Measurements from ENCODE around the gene PEX5L. TPM values are rescaled to one million over a fixed set of nuclear protein-coding genes. Genes with fewer than 3 reads are reported as not detected.

The PEX5L gene
- total and polyA plus RNA-seq, 10 of the 15 experiments (the other 5 are each of a cell fraction or from before 2014, with no cell fraction given) = 0.11 to 17.0 (median 0.50) TPM

DNA sequence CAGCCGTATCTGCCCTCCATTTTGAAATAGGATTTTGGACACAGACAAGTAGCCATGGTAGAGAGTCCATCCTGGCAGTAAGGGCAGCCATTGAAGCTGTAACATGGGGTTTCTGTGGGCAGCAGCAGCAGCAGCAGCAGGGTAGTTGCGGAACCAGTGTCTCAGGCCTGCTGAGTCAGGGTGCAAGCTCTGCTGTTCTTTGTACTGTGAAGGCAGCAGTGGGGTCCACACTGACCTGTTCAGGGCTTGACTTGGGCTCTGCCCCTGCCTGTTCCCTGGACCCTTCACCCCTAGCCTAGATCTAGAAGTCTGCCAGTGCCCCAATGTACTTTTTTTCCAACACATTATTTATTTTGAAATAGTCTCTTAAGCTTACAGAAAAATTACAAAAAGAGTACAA is 9.7 kb downstream of the PEX5L start:
- 4% methylated on average over 1 of the region's 2 CpGs for WGBS (ENCODE audit: insufficient coverage, insufficient replicate concordance, low lambda C conversion rate, missing lambda C conversion rate)
- no peak for FAIRE-seq
- TF ChIP-seq, protein P1, sequence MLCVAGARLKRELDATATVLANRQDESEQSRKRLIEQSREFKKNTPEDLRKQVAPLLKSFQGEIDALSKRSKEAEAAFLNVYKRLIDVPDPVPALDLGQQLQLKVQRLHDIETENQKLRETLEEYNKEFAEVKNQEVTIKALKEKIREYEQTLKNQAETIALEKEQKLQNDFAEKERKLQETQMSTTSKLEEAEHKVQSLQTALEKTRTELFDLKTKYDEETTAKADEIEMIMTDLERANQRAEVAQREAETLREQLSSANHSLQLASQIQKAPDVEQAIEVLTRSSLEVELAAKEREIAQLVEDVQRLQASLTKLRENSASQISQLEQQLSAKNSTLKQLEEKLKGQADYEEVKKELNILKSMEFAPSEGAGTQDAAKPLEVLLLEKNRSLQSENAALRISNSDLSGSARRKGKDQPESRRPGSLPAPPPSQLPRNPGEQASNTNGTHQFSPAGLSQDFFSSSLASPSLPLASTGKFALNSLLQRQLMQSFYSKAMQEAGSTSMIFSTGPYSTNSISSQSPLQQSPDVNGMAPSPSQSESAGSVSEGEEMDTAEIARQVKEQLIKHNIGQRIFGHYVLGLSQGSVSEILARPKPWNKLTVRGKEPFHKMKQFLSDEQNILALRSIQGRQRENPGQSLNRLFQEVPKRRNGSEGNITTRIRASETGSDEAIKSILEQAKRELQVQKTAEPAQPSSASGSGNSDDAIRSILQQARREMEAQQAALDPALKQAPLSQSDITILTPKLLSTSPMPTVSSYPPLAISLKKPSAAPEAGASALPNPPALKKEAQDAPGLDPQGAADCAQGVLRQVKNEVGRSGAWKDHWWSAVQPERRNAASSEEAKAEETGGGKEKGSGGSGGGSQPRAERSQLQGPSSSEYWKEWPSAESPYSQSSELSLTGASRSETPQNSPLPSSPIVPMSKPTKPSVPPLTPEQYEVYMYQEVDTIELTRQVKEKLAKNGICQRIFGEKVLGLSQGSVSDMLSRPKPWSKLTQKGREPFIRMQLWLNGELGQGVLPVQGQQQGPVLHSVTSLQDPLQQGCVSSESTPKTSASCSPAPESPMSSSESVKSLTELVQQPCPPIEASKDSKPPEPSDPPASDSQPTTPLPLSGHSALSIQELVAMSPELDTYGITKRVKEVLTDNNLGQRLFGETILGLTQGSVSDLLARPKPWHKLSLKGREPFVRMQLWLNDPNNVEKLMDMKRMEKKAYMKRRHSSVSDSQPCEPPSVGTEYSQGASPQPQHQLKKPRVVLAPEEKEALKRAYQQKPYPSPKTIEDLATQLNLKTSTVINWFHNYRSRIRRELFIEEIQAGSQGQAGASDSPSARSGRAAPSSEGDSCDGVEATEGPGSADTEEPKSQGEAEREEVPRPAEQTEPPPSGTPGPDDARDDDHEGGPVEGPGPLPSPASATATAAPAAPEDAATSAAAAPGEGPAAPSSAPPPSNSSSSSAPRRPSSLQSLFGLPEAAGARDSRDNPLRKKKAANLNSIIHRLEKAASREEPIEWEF (IDR thresholded peaks at IDR 0.05; ENCODE audit: insufficient replicate concordance, low read depth, low read length) = no peak
- no peak for TF ChIP-seq EGR1 (IDR thresholded peaks at IDR 0.05; ENCODE audit: borderline replicate concordance in 1 of 2, low read depth in 2 of 2, low read length in 2 of 2)
- TF ChIP-seq HDAC6 (IDR thresholded peaks at IDR 0.05; ENCODE audit: unreplicated experiment) = no peak
- TF ChIP-seq DPF2 (IDR thresholded peaks at IDR 0.05) = no peak
- no peak for TF ChIP-seq RFX5 (IDR thresholded peaks at IDR 0.05; ENCODE audit: low read depth, low read length)
- TF ChIP-seq CHD2 (IDR thresholded peaks at IDR 0.05; ENCODE audit: borderline replicate concordance, low read depth, low read length) = no peak
- no peak for TF ChIP-seq SMAD1 (IDR thresholded peaks at IDR 0.05; ENCODE audit: low read depth, partially characterized antibody)
- TF ChIP-seq EP300 (IDR thresholded peaks at IDR 0.05; ENCODE audit: borderline replicate concordance in 1 of 2, control insufficient read depth in 1 of 2, low read depth in 2 of 2, low read length in 2 of 2) = no peak
- no peak for TF ChIP-seq KAT2A (conservative IDR thresholded peaks at IDR 0.05; ENCODE audit: control insufficient read depth, low read depth, low read length)
- TF ChIP-seq CEBPB (IDR thresholded peaks at IDR 0.05; ENCODE audit: borderline replicate concordance in 1 of 2, low read depth in 2 of 2, low read length in 2 of 2) = no peak
- TF ChIP-seq NR2C2 (IDR thresholded peaks at IDR 0.05; ENCODE audit: borderline replicate concordance, control insufficient read depth, insufficient read length, low read depth) = no peak
- TF ChIP-seq GATAD2B (conservative IDR thresholded peaks at IDR 0.05; ENCODE audit: low read depth) = no peak

More for the DNA sequence above, 9.7 kb downstream of the PEX5L start:
- ATAC-seq = no peak
- H3K9me3 ChIP-seq (replicated peaks; ENCODE audit: control insufficient read depth, insufficient read depth, low read length) = no peaks in the 10 kb centered on the region
- RAD21 ChIA-PET (ENCODE audit: unreplicated experiment) = interaction anchor here (1.4 kb wide), 1 partner anchor 53 kb away, joined by 3 read pairs; no protein-coding TSS in a partner anchor
- no peak for DNase-seq (ENCODE audit: low read depth, low spot score)
- CTCF ChIA-PET = no interaction called here
- no peaks in the 10 kb centered on the region for H3K27me3 ChIP-seq (replicated peaks in 1 of 2; ENCODE audit: control insufficient read depth in 2 of 2, insufficient read depth in 2 of 2, low read length in 1 of 2)
- BruUV-seq (replicated peaks) = no TSS peak
- H2AFZ ChIP-seq (ENCODE audit: control insufficient read depth, low read depth, low read length) = no peak overlapping the region
- no peak overlapping the region for H3K9ac ChIP-seq (ENCODE audit: control insufficient read depth, insufficient read depth, low read length)
- H3K4me3 ChIP-seq = no peak overlapping the region
- no peak overlapping the region for H3K27ac ChIP-seq (ENCODE audit: control insufficient read depth, insufficient read depth)
- intact Hi-C loops (cut with micrococcal nuclease; ENCODE audit: unreplicated experiment) (no loop called here), in situ Hi-C loops (cut with MboI) (no loop called here)
- no peaks in the 10 kb centered on the region for H3K79me2 ChIP-seq (ENCODE audit: control insufficient read depth, insufficient read depth, low read length)
- H3K4me1 ChIP-seq (ENCODE audit: control insufficient read depth, insufficient read depth, low read length) = no peaks in the 10 kb centered on the region
- H3K4me2 ChIP-seq (ENCODE audit: control insufficient read depth, insufficient read depth) = no peak overlapping the region
- H3K36me3 ChIP-seq (ENCODE audit: control insufficient read depth in 2 of 2, insufficient read depth in 2 of 2, low read length in 1 of 2) = no peaks in the 10 kb centered on the region
- no peaks in the 10 kb centered on the region for H4K20me1 ChIP-seq (ENCODE audit: control insufficient read depth, insufficient read depth)
- SMC1A ChIA-PET (ENCODE audit: uncharacterized antibody, unreplicated experiment) = interaction anchor here (2.1 kb wide), 1 partner anchor 98 kb away, joined by 6 read pairs; no protein-coding TSS in a partner anchor
- POLR2A ChIA-PET = interaction anchor here (1.0 kb wide), 1 partner anchor 16 kb away, joined by 3 read pairs; no protein-coding TSS in a partner anchor
